Activated T-cell treated with anti-CD3 and anti-CD28 coated beads for 48 hours (primary cell): ENCODE measurements around the gene TEX51.

Experiments used
- DNase-seq: peaks from one replicate; pipeline ENCODE4 v3.0.0-alpha.2; 2020; ENCODE audit warnings: low read depth

The TEX51 gene

GRCh38 chr2:126893153-126893552 is 5.5 kb upstream of the TEX51 start:
- no peak for DNase-seq

GRCh38 chr2:126893606-126894005 is 5.1 kb upstream of the TEX51 start:
- no peak for DNase-seq

- no peak for DNase-seq
Measured at GRCh38 chr2:126894082-126894481, 4.6 kb upstream of the TEX51 start.

GRCh38 chr2:126894585-126895182 is 4.0 kb upstream of the TEX51 start:
- DNase-seq: no peak

GRCh38 chr2:126895336-126895735 is 3.4 kb upstream of the TEX51 start:
- no peak for DNase-seq

GRCh38 chr2:126896471-126896870 is 2.2 kb upstream of the TEX51 start:
- no peak for DNase-seq

- no peak for DNase-seq
Measured at GRCh38 chr2:126899616-126900185, 1.0 kb downstream of the TEX51 start.

- no peak for DNase-seq
Measured at GRCh38 chr2:126900646-126901319, 2.1 kb downstream of the TEX51 start.

- DNase-seq: no peak
Measured at GRCh38 chr2:126901459-126901858, 2.8 kb downstream of the TEX51 start.

- DNase-seq: no peak
Measured at GRCh38 chr2:126902152-126902835, 3.6 kb downstream of the TEX51 start.

- no peak for DNase-seq
Measured at GRCh38 chr2:126902859-126903258, 4.2 kb downstream of the TEX51 start.

GRCh38 chr2:126905991-126906390 is 7.3 kb downstream of the TEX51 start:
- DNase-seq: no peak

GRCh38 chr2:126906781-126907180 is 8.1 kb downstream of the TEX51 start:
- no peak for DNase-seq

- DNase-seq: no peak
Measured at GRCh38 chr2:126907671-126908070, 9.0 kb downstream of the TEX51 start.

- no peak for DNase-seq
Measured at GRCh38 chr2:126908721-126909177, 10.1 kb downstream of the TEX51 start.

- DNase-seq: no peak
Measured at GRCh38 chr2:126909366-126909765, 10.7 kb downstream of the TEX51 start.

GRCh38 chr2:126909781-126910180 is 11.1 kb downstream of the TEX51 start:
- DNase-seq: no peak

- no peak for DNase-seq
Measured at GRCh38 chr2:126910637-126911036, 11.9 kb downstream of the TEX51 start.

GRCh38 chr2:126911111-126911796 is 12.6 kb downstream of the TEX51 start:
- DNase-seq: no peak

GRCh38 chr2:126912201-126912600 is 13.5 kb downstream of the TEX51 start:
- no peak for DNase-seq

- no peak for DNase-seq
Measured at GRCh38 chr2:126913329-126913728, 14.6 kb downstream of the TEX51 start.

GRCh38 chr2:126913881-126914615 is 15.4 kb downstream of the TEX51 start:
- DNase-seq: no peak
